GM12875 (cell line): Measurements from ENCODE around the gene B4GALNT4.
A peak's percentile ranks its signal among the peaks of the same experiment; 100 is the strongest.

Experiments
- H3K4me3 ChIP-seq: one replicate; pipeline ENCODE4 v1.5.1; 2011; ENCODE audit warnings: low read depth, low read length, control low read depth
- TF ChIP-seq, protein P1 (sequence below): IDR thresholded peaks from 2 replicates; pipeline ENCODE4 v1.5.1; 2011; ENCODE audit warnings: low read depth, mild to moderate bottlenecking, control low read depth, inconsistent platforms, low read length, moderate library complexity, borderline replicate concordance; ENCODE audit not compliant: insufficient read depth

Gene B4GALNT4

DNA sequence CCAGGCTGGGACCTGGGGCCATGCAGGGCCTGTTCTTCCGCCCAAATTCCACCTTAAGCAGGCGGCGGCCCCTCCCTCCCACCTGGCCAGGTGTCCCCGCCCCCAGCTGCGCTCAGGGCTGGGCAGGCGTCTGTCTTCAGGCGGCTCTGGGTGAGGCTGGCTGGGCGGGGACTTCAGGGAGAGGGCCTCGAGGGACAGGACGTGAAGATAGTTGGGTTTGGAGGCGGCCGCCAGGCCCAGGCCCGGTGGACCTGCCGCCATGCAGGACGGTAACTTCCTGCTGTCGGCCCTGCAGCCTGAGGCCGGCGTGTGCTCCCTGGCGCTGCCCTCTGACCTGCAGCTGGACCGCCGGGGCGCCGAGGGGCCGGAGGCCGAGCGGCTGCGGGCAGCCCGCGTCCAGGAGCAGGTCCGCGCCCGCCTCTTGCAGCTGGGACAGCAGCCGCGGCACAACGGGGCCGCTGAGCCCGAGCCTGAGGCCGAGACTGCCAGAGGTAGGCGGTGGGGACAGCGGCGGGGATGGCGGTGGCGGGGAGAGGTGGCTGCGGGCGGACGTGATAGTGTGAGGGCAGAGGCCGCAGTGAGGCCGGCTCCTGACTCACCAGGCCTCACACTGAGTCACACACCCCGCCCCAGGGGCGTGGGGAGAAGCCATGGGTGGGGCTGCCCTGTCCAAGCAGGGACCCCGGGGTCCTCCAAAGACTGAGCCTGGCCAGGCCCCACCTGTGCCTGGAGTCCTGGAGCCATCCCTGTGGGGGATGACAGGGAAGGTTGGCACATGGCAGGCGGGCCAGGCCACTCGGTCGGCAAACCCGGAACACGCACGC is 24.9 kb downstream of the B4GALNT4 start, which contains the start of gene PKP3:
TSS of gene PKP3 (plus strand) at position 176 of the 824 bp plus-strand sequence. CDS start at position 260, 84 bp downstream.
- TF ChIP-seq, protein P1, sequence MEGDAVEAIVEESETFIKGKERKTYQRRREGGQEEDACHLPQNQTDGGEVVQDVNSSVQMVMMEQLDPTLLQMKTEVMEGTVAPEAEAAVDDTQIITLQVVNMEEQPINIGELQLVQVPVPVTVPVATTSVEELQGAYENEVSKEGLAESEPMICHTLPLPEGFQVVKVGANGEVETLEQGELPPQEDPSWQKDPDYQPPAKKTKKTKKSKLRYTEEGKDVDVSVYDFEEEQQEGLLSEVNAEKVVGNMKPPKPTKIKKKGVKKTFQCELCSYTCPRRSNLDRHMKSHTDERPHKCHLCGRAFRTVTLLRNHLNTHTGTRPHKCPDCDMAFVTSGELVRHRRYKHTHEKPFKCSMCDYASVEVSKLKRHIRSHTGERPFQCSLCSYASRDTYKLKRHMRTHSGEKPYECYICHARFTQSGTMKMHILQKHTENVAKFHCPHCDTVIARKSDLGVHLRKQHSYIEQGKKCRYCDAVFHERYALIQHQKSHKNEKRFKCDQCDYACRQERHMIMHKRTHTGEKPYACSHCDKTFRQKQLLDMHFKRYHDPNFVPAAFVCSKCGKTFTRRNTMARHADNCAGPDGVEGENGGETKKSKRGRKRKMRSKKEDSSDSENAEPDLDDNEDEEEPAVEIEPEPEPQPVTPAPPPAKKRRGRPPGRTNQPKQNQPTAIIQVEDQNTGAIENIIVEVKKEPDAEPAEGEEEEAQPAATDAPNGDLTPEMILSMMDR, result no peak
- H3K4me3 ChIP-seq, result no peak within 1 kb of the TSS

DNA sequence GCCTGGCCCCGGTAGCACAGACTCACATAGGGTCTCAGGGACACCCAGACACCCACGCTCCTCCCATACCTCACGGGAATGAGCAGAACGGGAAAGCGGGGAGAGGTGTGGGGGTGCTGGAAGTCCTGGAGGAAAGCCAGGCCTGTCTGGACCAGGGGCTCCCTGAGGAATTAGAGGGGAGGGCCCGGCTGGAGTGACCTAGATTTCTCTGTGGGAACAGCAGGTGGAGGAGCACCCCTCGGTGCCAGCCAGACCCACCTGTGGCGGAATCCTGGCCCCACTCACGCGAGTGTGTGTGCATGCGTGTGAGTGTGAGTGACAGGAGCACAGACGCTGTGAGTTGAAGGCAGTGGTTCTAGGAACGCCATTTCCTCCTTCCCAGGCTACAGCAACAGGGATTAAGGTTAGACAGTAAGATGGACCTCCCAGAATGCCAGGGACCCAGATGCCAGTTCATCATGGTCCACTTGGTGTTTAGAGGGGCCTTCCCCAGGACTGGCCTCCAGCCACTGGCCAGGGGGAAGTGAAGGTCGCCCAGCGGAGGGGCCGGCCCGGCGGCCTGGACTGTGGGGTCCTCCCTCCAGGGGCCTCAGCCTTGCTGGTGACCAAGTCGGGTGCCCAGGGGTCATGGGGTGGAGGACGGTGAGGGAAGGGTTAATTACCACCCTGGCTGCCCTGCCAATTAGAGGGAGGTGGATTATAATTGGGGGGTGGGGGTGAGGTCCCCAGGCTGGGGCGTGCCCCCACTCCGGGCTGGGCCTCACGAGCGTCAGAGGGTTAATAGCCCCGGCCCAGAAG is 25.8 kb downstream of the B4GALNT4 start:
- TF ChIP-seq, protein P1, result no peak
- no peak overlapping the region for H3K4me3 ChIP-seq

- no peak overlapping the region for H3K4me3 ChIP-seq
- TF ChIP-seq, protein P1, result no peak
Measured at GRCh38 chr11:395866-396265, 26.6 kb downstream of the B4GALNT4 start.

- H3K4me3 ChIP-seq, result no peak overlapping the region
- TF ChIP-seq, protein P1, result no peak
Measured at GRCh38 chr11:396511-396947, 27.2 kb downstream of the B4GALNT4 start.

GRCh38 chr11:396948-397548 is 27.7 kb downstream of the B4GALNT4 start:
- peak overlapping the region; percentile 40 for H3K4me3 ChIP-seq
- TF ChIP-seq, protein P1, result peak; percentile 67

GRCh38 chr11:398826-399225 is 29.5 kb downstream of the B4GALNT4 start:
- TF ChIP-seq, protein P1, result no peak
- no peak overlapping the region for H3K4me3 ChIP-seq
